ENCODE data around the gene SCART1. TPM values are rescaled to one million over a fixed set of nuclear protein-coding genes. Genes with fewer than 3 reads are reported as not detected.

Gene SCART1
- total RNA-seq, 2 donors from 2014 or later: 10.6 to 12.1 TPM

- Histone ChIP-seq H3K27ac (no peak overlapping the region), H3K4me1 (ENCODE audit: control insufficient read depth in 1 of 2, low read depth in 2 of 2) (no peaks in the 10 kb centered on the region), H3K9me3 (peaks cover 31% of the 10 kb centered on the region), H3K27me3 (replicated peaks; ENCODE audit: insufficient read depth) (no peaks in the 10 kb centered on the region), H3K36me3 (peaks cover 6% of the 10 kb centered on the region), H3K4me3 (no peak overlapping the region)
- no peak for TF ChIP-seq CTCF (IDR thresholded peaks at IDR 0.05)
- no peak for ATAC-seq (ENCODE audit: insufficient number of reproducible peaks, low FRiP score, low read depth)
- no peak for DNase-seq (ENCODE audit: low spot score)
These were observed 7.7 kb upstream of the SCART1 start for GRCh38 chr10:133445751-133446708.

DNA sequence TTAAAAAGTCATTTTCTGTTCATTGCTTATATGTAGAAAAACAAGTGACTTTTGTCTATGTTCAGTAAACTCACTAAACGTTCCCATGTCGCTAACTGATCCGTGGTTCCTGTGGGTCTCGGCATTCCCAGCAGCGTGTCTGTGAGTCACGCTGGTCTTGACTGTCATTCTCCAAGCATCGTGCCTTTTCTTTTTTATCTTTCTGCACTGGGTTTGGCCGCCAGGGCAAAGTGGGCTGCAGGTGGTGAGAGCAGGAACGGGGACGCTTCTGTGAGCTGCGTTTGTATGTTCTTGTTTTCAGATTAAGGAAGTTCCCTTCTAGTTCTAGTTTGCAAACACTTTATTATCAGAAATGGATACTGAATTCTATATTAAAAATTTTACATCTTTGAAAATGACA is 6.8 kb upstream of the SCART1 start:
- Histone ChIP-seq H3K4me1 (ENCODE audit: control insufficient read depth in 1 of 2, low read depth in 2 of 2) (no peaks in the 10 kb centered on the region), H3K27me3 (replicated peaks; ENCODE audit: insufficient read depth) (no peaks in the 10 kb centered on the region), H3K4me3 (no peak overlapping the region), H3K9me3 (peaks cover 31% of the 10 kb centered on the region), H3K27ac (no peak overlapping the region), H3K36me3 (peaks cover 6% of the 10 kb centered on the region)
- ATAC-seq (ENCODE audit: insufficient number of reproducible peaks, low FRiP score, low read depth) (no peak), DNase-seq (ENCODE audit: low spot score) (no peak)
- TF ChIP-seq CTCF (IDR thresholded peaks at IDR 0.05): no peak

DNA sequence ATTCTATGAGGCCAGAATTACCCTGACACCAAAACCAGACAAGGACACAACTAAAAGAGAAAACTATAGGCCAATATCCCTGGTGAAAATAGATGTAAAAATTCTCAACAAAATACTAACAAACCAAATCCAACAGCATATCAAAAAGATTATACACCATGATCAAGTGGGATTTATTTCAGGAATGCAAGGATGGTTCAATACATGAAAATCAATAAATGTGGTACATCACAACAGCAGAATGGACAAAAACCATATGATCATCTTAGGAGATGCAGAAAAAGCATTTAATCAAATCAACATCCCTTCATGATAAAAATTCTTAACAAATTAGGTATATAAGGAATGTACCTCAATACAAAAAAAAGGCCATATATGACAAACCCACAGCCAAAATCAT is 5.6 kb upstream of the SCART1 start:
- Histone ChIP-seq H3K36me3 (no peaks in the 10 kb centered on the region), H3K27me3 (replicated peaks; ENCODE audit: insufficient read depth) (no peaks in the 10 kb centered on the region), H3K4me1 (ENCODE audit: control insufficient read depth in 1 of 2, low read depth in 2 of 2) (no peaks in the 10 kb centered on the region), H3K9me3 (peaks cover 31% of the 10 kb centered on the region), H3K27ac (no peak overlapping the region), H3K4me3 (no peak overlapping the region)
- no peak for TF ChIP-seq CTCF (IDR thresholded peaks at IDR 0.05)
- DNase-seq (ENCODE audit: low spot score) (no peak), ATAC-seq (ENCODE audit: insufficient number of reproducible peaks, low FRiP score, low read depth) (no peak)

DNA sequence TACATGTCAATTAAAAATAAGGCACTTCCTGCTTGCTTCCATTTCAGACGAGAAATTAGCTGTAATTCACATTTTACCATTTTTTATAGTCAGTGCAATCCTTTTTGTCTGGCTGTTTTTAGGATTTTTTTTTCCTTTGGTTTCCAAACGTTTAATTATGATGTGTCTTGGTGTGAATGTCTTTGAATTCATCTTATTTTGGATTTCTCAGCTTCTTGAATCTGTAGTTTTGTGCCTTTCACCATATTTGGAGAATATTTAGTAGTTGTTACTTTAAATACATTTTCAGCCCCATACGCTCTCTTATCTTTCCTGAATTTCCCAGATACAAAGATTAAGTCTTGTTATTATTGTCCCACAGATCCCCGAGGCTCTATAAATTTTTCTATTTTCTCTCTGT is 2.4 kb upstream of the SCART1 start:
- no peaks in the 10 kb centered on the region for H3K27me3 ChIP-seq (replicated peaks; ENCODE audit: insufficient read depth)
- TF ChIP-seq CTCF (IDR thresholded peaks at IDR 0.05): no peak

GRCh38 chr10:133452453-133452852 is 1.3 kb upstream of the SCART1 start:
- H3K4me1 ChIP-seq (ENCODE audit: control insufficient read depth in 1 of 2, low read depth in 2 of 2): no peaks in the 10 kb centered on the region
- H3K27ac ChIP-seq: no peak overlapping the region
- no peak overlapping the region for H3K4me3 ChIP-seq
- DNase-seq (ENCODE audit: low spot score) (no peak), ATAC-seq (ENCODE audit: insufficient number of reproducible peaks, low FRiP score, low read depth) (no peak)
- no peaks in the 10 kb centered on the region for H3K27me3 ChIP-seq (replicated peaks; ENCODE audit: insufficient read depth)
- H3K36me3 ChIP-seq: no peaks in the 10 kb centered on the region
- TF ChIP-seq CTCF (IDR thresholded peaks at IDR 0.05): no peak
- H3K9me3 ChIP-seq: peaks cover 19% of the 10 kb centered on the region

More for the DNA sequence above, 2.4 kb upstream of the SCART1 start:
- DNase-seq (ENCODE audit: low spot score) (no peak), ATAC-seq (ENCODE audit: insufficient number of reproducible peaks, low FRiP score, low read depth) (no peak)
- Histone ChIP-seq H3K4me3 (no peak overlapping the region), H3K4me1 (ENCODE audit: control insufficient read depth in 1 of 2, low read depth in 2 of 2) (no peaks in the 10 kb centered on the region), H3K27ac (no peak overlapping the region), H3K9me3 (peaks cover 30% of the 10 kb centered on the region), H3K36me3 (no peaks in the 10 kb centered on the region)
